Bronchial epithelial cell (primary cell): ENCODE results near the gene INSR. TPM values are rescaled to one million over a fixed set of nuclear protein-coding genes. Genes with fewer than 3 reads are reported as not detected.

ENCODE experiments used
- DNase-seq: peaks from one replicate; pipeline ENCODE4 v3.0.0-alpha.2; 2010; ENCODE audit warnings: low read depth
- FAIRE-seq: peaks from 2 replicates; lab custom pipeline; 2011; peaks lifted over from hg19 to GRCh38; lab: Jason Lieb, UNC
- H3K27me3 ChIP-seq: 2 replicates; pipeline ENCODE4 v1.5.1; 2011; ENCODE audit warnings: low read length; ENCODE audit not compliant: control insufficient read depth, insufficient read depth
- H3K36me3 ChIP-seq: 2 replicates; pipeline ENCODE4 v1.5.1; 2011; ENCODE audit warnings: low read length; ENCODE audit not compliant: control insufficient read depth, insufficient read depth
- H3K4me3 ChIP-seq: 2 replicates; pipeline ENCODE4 v1.5.1; 2011; ENCODE audit warnings: mild to moderate bottlenecking, low read depth, low read length, control low read depth
- CTCF ChIP-seq: IDR thresholded peaks from 2 replicates; pipeline ENCODE4 v1.5.1; 2011; ENCODE audit warnings: mild to moderate bottlenecking, moderate library complexity, low read length, control low read depth, inconsistent platforms; ENCODE audit not compliant: insufficient read depth, severe bottlenecking
- total RNA-seq: library from RNA; depleted of rRNA; stranded (reverse); fragments of >200 nt; gene quantifications from 2 replicates; pipeline ENCODE4 v1.2.1, GENCODE V29; 2014

The INSR gene
- total RNA-seq, 1 donor from 2014 or later = 6.1 TPM

GRCh38 chr19:7076151-7076550, 218.1 kb downstream of the INSR start:
- Histone ChIP-seq H3K27me3 (no peaks in the 10 kb centered on the region), H3K36me3 (peaks cover 34% of the 10 kb centered on the region), H3K4me3 (no peak overlapping the region)
- FAIRE-seq (no peak), DNase-seq (no peak)
- TF ChIP-seq CTCF = no peak

- H3K36me3 ChIP-seq = peaks cover 28% of the 10 kb centered on the region
- no peak for TF ChIP-seq CTCF
- FAIRE-seq (no peak), DNase-seq (no peak)
- H3K27me3 ChIP-seq = no peaks in the 10 kb centered on the region
- H3K4me3 ChIP-seq = no peak overlapping the region
Observed at GRCh38 chr19:7074705-7075282, 219.4 kb downstream of the INSR start.

GRCh38 chr19:7072541-7072940, 221.7 kb downstream of the INSR start:
- FAIRE-seq = no peak

GRCh38 chr19:7069904-7070226, 224.3 kb downstream of the INSR start:
- no peak for TF ChIP-seq CTCF
- peak overlapping the region; percentile 95 for H3K4me3 ChIP-seq
- DNase-seq (no peak), FAIRE-seq (no peak)
- H3K27me3 ChIP-seq = no peaks in the 10 kb centered on the region
- H3K36me3 ChIP-seq = peaks cover 11% of the 10 kb centered on the region

More at GRCh38 chr19:7072541-7072940, 221.7 kb downstream of the INSR start:
- peaks cover 25% of the 10 kb centered on the region for H3K36me3 ChIP-seq
- H3K27me3 ChIP-seq = no peaks in the 10 kb centered on the region
- TF ChIP-seq CTCF = no peak
- no peak overlapping the region for H3K4me3 ChIP-seq
- no peak for DNase-seq

GRCh38 chr19:7069042-7069903, 224.9 kb downstream of the INSR start, which contains the start of gene ZNF557:
TSS of gene ZNF557 (plus strand) at chr19:7069703. CDS start at chr19:7075075, 5,372 bp downstream.
- FAIRE-seq (no peak), DNase-seq (peak; percentile 88)
- no peak for TF ChIP-seq CTCF
- Histone ChIP-seq H3K27me3 (no peaks in the 10 kb centered on the region), H3K4me3 (peak within 1 kb of the TSS; percentile 95), H3K36me3 (peaks cover 10% of the 10 kb centered on the region)
